ENCODE data around the gene SLC16A7. TPM values are rescaled to one million over a fixed set of nuclear protein-coding genes. Genes with fewer than 3 reads are reported as not detected.
A peak's percentile ranks its signal among the peaks of the same experiment; 100 is the strongest.

The SLC16A7 gene
- total and polyA plus RNA-seq, 4 donors = 3.4 to 22.9 (median 11.4) TPM

DNA sequence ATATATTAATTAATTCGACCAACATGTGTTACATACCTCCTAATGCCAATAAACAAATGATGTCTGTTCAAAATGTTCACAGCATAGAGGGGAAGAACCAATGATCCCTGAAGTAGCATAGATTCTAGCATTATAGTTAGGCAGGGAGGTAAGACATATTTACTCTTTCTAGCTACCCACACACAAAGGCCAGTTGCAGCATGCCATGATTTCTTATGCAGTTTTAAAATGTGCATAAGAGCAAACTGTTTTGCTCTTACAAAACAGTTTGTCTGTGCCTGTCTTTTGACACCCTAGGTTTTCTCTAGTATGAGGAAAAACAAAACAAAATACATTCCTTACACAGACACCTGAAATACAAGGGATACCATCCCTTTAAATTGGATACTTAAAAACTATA, 61.9 kb downstream of the SLC16A7 start:
- 91 to 94% methylated on average over 1 of the region's 1 CpG for WGBS, 2 donors
- peaks cover 0 to 12% (median 0%) of the 10 kb centered on the region in 5 donors for H3K4me1 ChIP-seq (ENCODE audit: control insufficient read depth in 5 of 5, insufficient read depth in 5 of 5, low read length in 5 of 5)

DNA sequence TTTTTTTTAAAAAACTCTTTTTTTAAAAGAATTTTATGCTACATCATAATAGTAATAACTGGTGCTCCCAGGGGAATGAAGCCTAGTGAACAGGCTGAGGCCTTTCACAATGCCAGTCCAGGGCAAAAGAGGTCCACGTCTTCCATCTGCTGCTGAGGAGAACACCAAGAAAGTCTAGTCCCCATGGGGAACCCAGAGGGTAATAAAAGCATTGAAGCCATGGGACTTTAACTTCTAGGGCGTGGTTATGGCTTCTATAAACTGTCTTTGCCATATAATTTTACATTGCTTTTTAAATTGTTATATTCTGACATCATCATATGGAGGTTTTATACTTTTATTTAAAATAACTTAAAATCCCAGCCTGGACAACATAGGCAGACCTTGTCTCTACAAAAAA, 64.3 kb downstream of the SLC16A7 start:
- no peaks in the 10 kb centered on the region for H3K9me3 ChIP-seq (ENCODE audit: control insufficient read depth in 4 of 4, insufficient read depth in 3 of 4, low read length in 3 of 4)
- no peak overlapping the region for H3K9ac ChIP-seq (ENCODE audit: insufficient read depth in 1 of 2, low read length in 2 of 2)
- no peak overlapping the region for H3K4me3 ChIP-seq
- no peak overlapping the region for H3K27ac ChIP-seq (ENCODE audit: low read depth in 1 of 2, low read length in 1 of 2)
- peaks cover 0 to 14% (median 0%) of the 10 kb centered on the region in 5 donors for H3K4me1 ChIP-seq (ENCODE audit: control insufficient read depth in 5 of 5, insufficient read depth in 5 of 5, low read length in 5 of 5)
- ATAC-seq (ENCODE audit: insufficient read depth, low FRiP score) = no peak
- 88 to 95% methylated on average over 2 of the region's 2 CpGs for WGBS, 2 donors
- no peaks in the 10 kb centered on the region for H3K27me3 ChIP-seq (ENCODE audit: control insufficient read depth in 3 of 3, insufficient read depth in 3 of 3, low read length in 2 of 3)
- no peak for TF ChIP-seq CTCF (IDR thresholded peaks at IDR 0.05; ENCODE audit: control extremely low read depth, extremely low read depth)
- DNase-seq = no peak
- H3K36me3 ChIP-seq (ENCODE audit: control insufficient read depth in 4 of 4, insufficient read depth in 4 of 4, low read length in 4 of 4) = no peaks in the 10 kb centered on the region

More for the DNA sequence above, 61.9 kb downstream of the SLC16A7 start:
- no peak overlapping the region for H3K27ac ChIP-seq (ENCODE audit: low read depth in 1 of 2, low read length in 1 of 2)
- ATAC-seq (ENCODE audit: insufficient read depth, low FRiP score) (no peak), DNase-seq (no peak)
- H3K36me3 ChIP-seq (ENCODE audit: control insufficient read depth in 4 of 4, insufficient read depth in 4 of 4, low read length in 4 of 4) = no peaks in the 10 kb centered on the region
- no peaks in the 10 kb centered on the region for H3K9me3 ChIP-seq (ENCODE audit: control insufficient read depth in 4 of 4, insufficient read depth in 3 of 4, low read length in 3 of 4)
- TF ChIP-seq CTCF (IDR thresholded peaks at IDR 0.05; ENCODE audit: control extremely low read depth, extremely low read depth) = no peak
- H3K9ac ChIP-seq (ENCODE audit: insufficient read depth in 1 of 2, low read length in 2 of 2) = no peak overlapping the region
- no peaks in the 10 kb centered on the region for H3K27me3 ChIP-seq (ENCODE audit: control insufficient read depth in 3 of 3, insufficient read depth in 3 of 3, low read length in 2 of 3)
- H3K4me3 ChIP-seq = no peak overlapping the region

DNA sequence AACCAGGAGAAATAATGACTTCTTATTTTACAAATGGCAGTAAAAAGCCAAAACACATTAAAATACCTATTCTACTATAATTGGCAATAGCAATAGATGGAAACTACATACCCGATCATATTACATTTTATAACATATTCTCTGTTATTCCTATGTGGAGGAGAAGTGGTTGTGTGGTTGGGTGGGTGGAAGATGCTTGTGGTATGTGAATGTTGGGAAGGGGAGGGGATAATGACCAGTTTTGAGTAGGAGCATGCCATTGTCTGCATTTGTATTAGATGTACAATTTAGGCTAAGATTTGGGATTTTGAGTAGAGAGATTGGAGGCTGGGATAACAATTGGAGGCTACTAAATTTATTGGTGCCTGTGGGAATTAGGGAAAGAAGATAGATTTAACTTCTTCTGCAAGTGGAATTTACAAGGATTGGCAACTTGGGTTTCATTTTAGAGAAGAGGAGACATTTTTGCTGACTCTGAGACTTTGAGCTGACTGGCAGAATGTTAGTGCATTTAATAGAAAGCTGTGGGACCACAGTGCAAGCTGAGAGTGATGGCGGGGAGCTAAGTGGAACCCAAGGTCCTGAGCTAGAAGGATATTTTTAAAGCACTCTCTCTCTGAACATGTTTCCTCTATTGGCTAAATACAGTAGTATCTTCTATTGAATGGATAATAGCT, 65.2 kb downstream of the SLC16A7 start:
- DNase-seq (no peak), ATAC-seq (ENCODE audit: insufficient read depth, low FRiP score) (no peak)
- no peaks in the 10 kb centered on the region for H3K27me3 ChIP-seq (ENCODE audit: control insufficient read depth in 3 of 3, insufficient read depth in 3 of 3, low read length in 2 of 3)
- no peak overlapping the region for H3K27ac ChIP-seq (ENCODE audit: low read depth in 1 of 2, low read length in 1 of 2)
- TF ChIP-seq CTCF (IDR thresholded peaks at IDR 0.05; ENCODE audit: control extremely low read depth, extremely low read depth) = no peak
- no peaks in the 10 kb centered on the region for H3K9me3 ChIP-seq (ENCODE audit: control insufficient read depth in 4 of 4, insufficient read depth in 3 of 4, low read length in 3 of 4)
- H3K36me3 ChIP-seq (ENCODE audit: control insufficient read depth in 4 of 4, insufficient read depth in 4 of 4, low read length in 4 of 4) = no peaks in the 10 kb centered on the region
- no peak overlapping the region for H3K9ac ChIP-seq (ENCODE audit: insufficient read depth in 1 of 2, low read length in 2 of 2)
- H3K4me3 ChIP-seq = no peak overlapping the region
- 98% methylated on average over 2 of the region's 2 CpGs for WGBS, 2 donors
- H3K4me1 ChIP-seq (ENCODE audit: control insufficient read depth in 5 of 5, insufficient read depth in 5 of 5, low read length in 5 of 5) = peaks cover 0 to 14% (median 0%) of the 10 kb centered on the region in 5 donors

GRCh38 chr12:59664495-59664894, 68.7 kb downstream of the SLC16A7 start:
- H3K9ac ChIP-seq (ENCODE audit: insufficient read depth in 1 of 2, low read length in 2 of 2) = no peak overlapping the region
- TF ChIP-seq CTCF (IDR thresholded peaks at IDR 0.05; ENCODE audit: control extremely low read depth, extremely low read depth) = no peak
- H3K4me3 ChIP-seq = no peak overlapping the region
- peaks cover 0 to 8% (median 0%) of the 10 kb centered on the region in 5 donors for H3K4me1 ChIP-seq (ENCODE audit: control insufficient read depth in 5 of 5, insufficient read depth in 5 of 5, low read length in 5 of 5)
- H3K9me3 ChIP-seq (ENCODE audit: control insufficient read depth in 4 of 4, insufficient read depth in 3 of 4, low read length in 3 of 4) = peaks cover 0 to 6% (median 0%) of the 10 kb centered on the region in 4 donors
- DNase-seq = no peak
- 74 to 96% methylated on average over 2 of the region's 2 CpGs for WGBS, 2 donors
- ATAC-seq (ENCODE audit: insufficient read depth, low FRiP score) = no peak
- H3K36me3 ChIP-seq (ENCODE audit: control insufficient read depth in 4 of 4, insufficient read depth in 4 of 4, low read length in 4 of 4) = no peaks in the 10 kb centered on the region
- H3K27me3 ChIP-seq (ENCODE audit: control insufficient read depth in 3 of 3, insufficient read depth in 3 of 3, low read length in 2 of 3) = no peaks in the 10 kb centered on the region
- H3K27ac ChIP-seq (ENCODE audit: low read depth in 1 of 2, low read length in 1 of 2) = peak overlapping the region in 1 of 2 donors; percentile 57
